SK-N-SH (cell line): Measurements from ENCODE around the gene SCG2. TPM values are rescaled to one million over a fixed set of nuclear protein-coding genes. Genes with fewer than 3 reads are reported as not detected.

ENCODE experiments used
- CTCF ChIA-PET: fragments of 300-600, 350-600 bp; formaldehyde crosslinking; extraction: SDS; loops from one replicate; lab custom pipeline; 2021; lab: Yijun Ruan, JAX
- POLR2A ChIA-PET: fragments of 350-600 bp; sonication (Branson Sonifier 250); formaldehyde crosslinking; extraction: SDS; loops from one replicate; lab custom pipeline; 2020; ENCODE audit warnings: antibody characterized with exemption, inconsistent platforms; lab: Yijun Ruan, JAX
- DNase-seq: peaks from one replicate; pipeline ENCODE4 v3.0.0; 2012
- H2AFZ ChIP-seq: fragments of 200-600 bp; sonication (generic); 2 replicates; pipeline ENCODE4 v1.8.1; 2016; ENCODE audit warnings: antibody characterized with exemption, mild to moderate bottlenecking, low read depth
- H3F3A ChIP-seq: fragments of 200-600 bp; sonication (generic); replicated peaks from 2 replicates; pipeline ENCODE3; 2016; ENCODE audit warnings: antibody characterized with exemption, mild to moderate bottlenecking; ENCODE audit not compliant: insufficient read depth
- H3K27ac ChIP-seq, 2 experiments: fragments of 200-500 bp in 1 of 2; fragments of 200-600 bp in 1 of 2; sonication (Bioruptor generic) in 1 of 2; sonication (generic), shearing (Covaris generic) in 1 of 2; 2 replicates each; pipeline versions ENCODE4 v1.5.1 to v1.6.1; 2014 to 2016; ENCODE audit warnings: low read depth in 2 of 2, inconsistent platforms in 1 of 2, low read length in 1 of 2, mild to moderate bottlenecking in 1 of 2, mixed read lengths in 1 of 2
- H3K27me3 ChIP-seq: fragments of 200-600 bp; sonication (generic), shearing (Covaris generic); 2 replicates; pipeline ENCODE4 v1.6.1; 2016; ENCODE audit warnings: mixed run types; ENCODE audit not compliant: insufficient read depth
- H3K36me3 ChIP-seq, 2 experiments: fragments of 200-500 bp in 1 of 2; fragments of 200-600 bp in 1 of 2; sonication (Bioruptor generic) in 1 of 2; sonication (generic) in 1 of 2; replicated peaks in 1 of 2; 2 replicates each; pipeline versions ENCODE3 to v1.5.1; 2014 to 2016; ENCODE audit warnings: low read length in 1 of 2, mild to moderate bottlenecking in 1 of 2; ENCODE audit not compliant: insufficient read depth in 2 of 2, control insufficient read depth in 1 of 2
- H3K4me1 ChIP-seq, 2 experiments: fragments of 200-500 bp in 1 of 2; fragments of 200-600 bp in 1 of 2; sonication (Bioruptor generic) in 1 of 2; sonication (generic), shearing (Covaris generic) in 1 of 2; 2 replicates each; pipeline versions ENCODE4 v1.5.1 to v1.6.1; 2014 to 2016; ENCODE audit warnings: low read depth in 1 of 2, low read length in 1 of 2, mixed run types in 1 of 2; ENCODE audit not compliant: insufficient read depth in 2 of 2, control insufficient read depth in 1 of 2
- H3K4me2 ChIP-seq: fragments of 200-600 bp; sonication (generic), shearing (Covaris generic); 2 replicates; pipeline ENCODE4 v1.6.1; 2017; ENCODE audit warnings: mixed run types
- H3K4me3 ChIP-seq, 2 experiments: fragments of 200-500 bp in 1 of 2; fragments of 200-600 bp in 1 of 2; sonication (Bioruptor generic) in 1 of 2; sonication (generic), shearing (Covaris generic) in 1 of 2; 2 replicates each; pipeline versions ENCODE4 v1.5.1 to v1.8.1; 2014 to 2016; ENCODE audit warnings: low read depth in 2 of 2, inconsistent platforms in 1 of 2, low read length in 1 of 2, mild to moderate bottlenecking in 1 of 2, mixed read lengths in 1 of 2, moderate library complexity in 1 of 2
- H3K79me2 ChIP-seq: fragments of 200-600 bp; sonication (generic); 2 replicates; pipeline ENCODE4 v1.8.1; 2017; ENCODE audit warnings: mild to moderate bottlenecking; ENCODE audit not compliant: insufficient read depth
- H3K9ac ChIP-seq: fragments of 200-600 bp; sonication (generic); 2 replicates; pipeline ENCODE4 v1.6.1; 2017; ENCODE audit warnings: mixed run types
- H3K9me2 ChIP-seq: fragments of 200-600 bp; sonication (generic); 2 replicates; pipeline ENCODE4 v1.6.1; 2017; ENCODE audit warnings: mixed run types
- H3K9me3 ChIP-seq: fragments of 200-600 bp; sonication (generic); 2 replicates; pipeline ENCODE4 v1.6.1; 2017; ENCODE audit warnings: mixed run types, mild to moderate bottlenecking, moderate library complexity
- H4K20me1 ChIP-seq: fragments of 200-600 bp; sonication (generic); 2 replicates; pipeline ENCODE4 v1.6.1; 2017; ENCODE audit warnings: mild to moderate bottlenecking, mixed run types; ENCODE audit not compliant: insufficient read depth
- CHD2 ChIP-seq: fragments of 150-350 bp; IDR thresholded peaks from 2 replicates; pipeline ENCODE4 v1.6.1; 2018; ENCODE audit warnings: low read length; ENCODE audit not compliant: partially characterized antibody
- CTCF ChIP-seq: fragments of 200-600 bp; sonication (generic); IDR thresholded peaks from 2 replicates; pipeline ENCODE4 v1.6.1; 2017; ENCODE audit warnings: antibody characterized with exemption, mild to moderate bottlenecking, moderate library complexity
- EP300 ChIP-seq, 2 experiments: IDR thresholded peaks; 2 replicates each; pipeline versions ENCODE4 v1.4.0 to v1.6.1; 2012; ENCODE audit warnings: borderline replicate concordance in 1 of 2, low read depth in 1 of 2, low read length in 1 of 2
- EZH2phosphoT487 ChIP-seq: fragments of 200-600 bp; sonication (generic); IDR thresholded peaks from 2 replicates; pipeline ENCODE4 v1.6.1; 2017; ENCODE audit warnings: low read depth, mixed run types, mild to moderate bottlenecking, antibody characterized with exemption, moderate library complexity, borderline replicate concordance
- FOXM1 ChIP-seq: IDR thresholded peaks from 2 replicates; pipeline ENCODE4 v1.4.0; 2012; ENCODE audit warnings: low read depth, mild to moderate bottlenecking
- GABPA ChIP-seq: IDR thresholded peaks from 2 replicates; pipeline ENCODE4 v1.4.0; 2012; ENCODE audit warnings: low read depth, mild to moderate bottlenecking
- JUND ChIP-seq: IDR thresholded peaks from 2 replicates; pipeline ENCODE4 v1.4.0; 2012
- MXI1 ChIP-seq: IDR thresholded peaks from 2 replicates; pipeline ENCODE4 v1.6.1; 2012; ENCODE audit warnings: mild to moderate bottlenecking, low read depth, low read length, improper control_type of control experiment
- NFIC ChIP-seq: IDR thresholded peaks from 2 replicates; pipeline ENCODE4 v1.4.0; 2012; ENCODE audit warnings: borderline replicate concordance
- PBX3 ChIP-seq: IDR thresholded peaks from 2 replicates; pipeline ENCODE4; 2012
- POLR2AphosphoS5 ChIP-seq: IDR thresholded peaks from 2 replicates; pipeline ENCODE4 v1.6.1; 2012; ENCODE audit warnings: low read depth, low read length
- RCOR1 ChIP-seq: fragments of 150-350 bp; IDR thresholded peaks from 2 replicates; pipeline ENCODE4 v1.6.1; 2017; ENCODE audit warnings: antibody characterized with exemption, low read length
- REST ChIP-seq: IDR thresholded peaks from 2 replicates; pipeline ENCODE4 v1.6.1; 2012; ENCODE audit warnings: mild to moderate bottlenecking, low read depth, low read length, moderate library complexity
- SIN3A ChIP-seq: IDR thresholded peaks from 2 replicates; pipeline ENCODE4 v1.6.1; 2012; ENCODE audit warnings: low read depth, mild to moderate bottlenecking, low read length, moderate library complexity, borderline replicate concordance
- SMC3 ChIP-seq: IDR thresholded peaks from 2 replicates; pipeline ENCODE4 v1.6.1; 2012; ENCODE audit warnings: low read depth, low read length, improper control_type of control experiment
- TCF12 ChIP-seq: IDR thresholded peaks from 2 replicates; pipeline ENCODE4 v1.4.0; 2012
- WGBS: methylation state at CpG from one replicate; pipeline ENCODE4 v1.1.6; 2017; ENCODE audit warnings: low lambda C conversion rate; 5-methylcytosine and 5-hydroxymethylcytosine counted together
- polyA plus RNA-seq, 3 experiments: library from polyadenylated mRNA; depleted of rRNA; stranded (reverse); fragments of >200 nt; gene quantifications; 2 replicates each; pipeline ENCODE4 v1.2.3, GENCODE V29; 2012
- TF ChIP-seq, protein P1 (sequence below): IDR thresholded peaks from 2 replicates; pipeline ENCODE4 v1.4.0; 2012; ENCODE audit warnings: low read depth, borderline replicate concordance
- TF ChIP-seq, protein P2 (sequence below): IDR thresholded peaks from 2 replicates; pipeline ENCODE4 v1.4.0; 2012; ENCODE audit warnings: low read depth, borderline replicate concordance

Gene SCG2
- polyA plus RNA-seq, 1 of the 3 experiments (the other 2 are of a cell fraction), result 373 TPM

GRCh38 chr2:223601018-223601417 lies 1.1 kb downstream of the SCG2 start (continued):
- TF ChIP-seq CTCF (no peak), CHD2 (no peak), GABPA (no peak), SIN3A (no peak), NFIC (no peak)

DNA sequence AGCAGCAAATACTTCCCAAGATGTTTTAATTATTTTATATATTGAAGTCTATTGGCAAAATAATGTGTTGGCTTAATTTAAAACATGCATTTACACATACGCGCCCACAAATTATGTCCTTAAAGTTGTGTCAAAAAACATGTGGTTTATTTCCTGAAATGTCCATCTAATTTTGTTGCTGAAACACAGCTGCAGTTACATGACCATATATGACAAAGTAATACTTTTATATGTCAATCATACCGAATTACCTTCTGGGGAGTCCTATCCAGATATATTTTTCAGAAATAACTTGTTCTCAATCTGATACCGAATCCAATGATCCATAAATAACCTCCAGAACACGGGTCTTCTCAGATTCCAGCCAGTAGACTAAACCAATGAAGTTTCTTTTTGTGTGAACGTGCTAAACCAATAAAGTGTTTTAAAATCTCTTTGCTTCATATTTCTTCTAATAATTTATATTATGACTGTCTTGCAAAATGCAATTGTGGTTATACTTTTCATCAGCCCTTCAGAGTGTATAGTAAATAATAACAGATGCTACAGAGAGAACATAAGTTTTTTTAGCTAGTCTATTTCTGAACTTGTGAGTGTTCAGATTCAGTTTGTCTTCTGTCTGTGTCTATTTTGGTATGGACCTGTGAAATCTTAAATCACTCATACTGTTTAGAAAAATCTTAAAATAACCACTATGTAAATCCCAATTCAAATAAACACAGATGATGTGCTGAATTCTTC lies 2.4 kb downstream of the SCG2 start:
- H3K4me1 ChIP-seq, result peaks cover 22 to 32% of the 10 kb centered on the region in 2 experiments
- no peak for DNase-seq
- peaks cover 70% of the 10 kb centered on the region for H3F3A ChIP-seq
- CTCF ChIA-PET, result interaction anchor here (0.7 to 6.1 kb wide), 9 partner anchors 14 to 628 kb away, joined by 3 to 29 read pairs (median 3); no protein-coding TSS in a partner anchor
- H2AFZ ChIP-seq, result no peak overlapping the region
- no peaks in the 10 kb centered on the region for H3K9me3 ChIP-seq
- 9% methylated on average over 6 of the region's 6 CpGs for WGBS
- H3K79me2 ChIP-seq, result peaks cover 50% of the 10 kb centered on the region
- H3K36me3 ChIP-seq, result peaks cover 36 to 47% of the 10 kb centered on the region in 2 experiments
- POLR2A ChIA-PET, result no interaction called here
- H4K20me1 ChIP-seq, result no peaks in the 10 kb centered on the region
- H3K27me3 ChIP-seq, result no peaks in the 10 kb centered on the region
- TF ChIP-seq EZH2phosphoT487 (no peak), POLR2AphosphoS5 (peak; percentile 35), JUND (peak; percentile 29; the same call in 1 of the 2 replicates), SIN3A (0 out of 2 replicates have a peak, but pooled peaks have one; percentile 38), FOXM1 (no peak), MXI1 (0 out of 2 replicates have a peak, but pooled peaks have one; percentile 14), REST (no peak), PBX3 (peak; percentile 78), RCOR1 (no peak), SMC3 (no peak), EP300 (IDR thresholded peaks at IDR 0.05; ENCODE audit: borderline replicate concordance in 1 of 2, low read depth in 1 of 2, low read length in 1 of 2) (peak in 1 of 2 experiments; percentile 48; a peak in 2 of 4 replicates), TCF12 (peak; percentile 69)
- TF ChIP-seq, protein P1, sequence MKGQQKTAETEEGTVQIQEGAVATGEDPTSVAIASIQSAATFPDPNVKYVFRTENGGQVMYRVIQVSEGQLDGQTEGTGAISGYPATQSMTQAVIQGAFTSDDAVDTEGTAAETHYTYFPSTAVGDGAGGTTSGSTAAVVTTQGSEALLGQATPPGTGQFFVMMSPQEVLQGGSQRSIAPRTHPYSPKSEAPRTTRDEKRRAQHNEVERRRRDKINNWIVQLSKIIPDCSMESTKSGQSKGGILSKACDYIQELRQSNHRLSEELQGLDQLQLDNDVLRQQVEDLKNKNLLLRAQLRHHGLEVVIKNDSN, result no peak
- TF ChIP-seq, protein P2, sequence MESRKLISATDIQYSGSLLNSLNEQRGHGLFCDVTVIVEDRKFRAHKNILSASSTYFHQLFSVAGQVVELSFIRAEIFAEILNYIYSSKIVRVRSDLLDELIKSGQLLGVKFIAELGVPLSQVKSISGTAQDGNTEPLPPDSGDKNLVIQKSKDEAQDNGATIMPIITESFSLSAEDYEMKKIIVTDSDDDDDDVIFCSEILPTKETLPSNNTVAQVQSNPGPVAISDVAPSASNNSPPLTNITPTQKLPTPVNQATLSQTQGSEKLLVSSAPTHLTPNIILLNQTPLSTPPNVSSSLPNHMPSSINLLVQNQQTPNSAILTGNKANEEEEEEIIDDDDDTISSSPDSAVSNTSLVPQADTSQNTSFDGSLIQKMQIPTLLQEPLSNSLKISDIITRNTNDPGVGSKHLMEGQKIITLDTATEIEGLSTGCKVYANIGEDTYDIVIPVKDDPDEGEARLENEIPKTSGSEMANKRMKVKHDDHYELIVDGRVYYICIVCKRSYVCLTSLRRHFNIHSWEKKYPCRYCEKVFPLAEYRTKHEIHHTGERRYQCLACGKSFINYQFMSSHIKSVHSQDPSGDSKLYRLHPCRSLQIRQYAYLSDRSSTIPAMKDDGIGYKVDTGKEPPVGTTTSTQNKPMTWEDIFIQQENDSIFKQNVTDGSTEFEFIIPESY, result 0 out of 2 replicates have a peak, but pooled peaks have one; percentile 9
- peak overlapping the region; percentile 66 to 74 for H3K4me3 ChIP-seq
- no peaks in the 10 kb centered on the region for H3K9me2 ChIP-seq
- peak overlapping the region; percentile 74 for H3K9ac ChIP-seq
- H3K27ac ChIP-seq, result peak overlapping the region; percentile 94 to 95
- H3K4me2 ChIP-seq, result peak overlapping the region; percentile 73
